Right lung (tissue), 5 donors: ENCODE measurements around the gene COL6A1. TPM values are rescaled to one million over a fixed set of nuclear protein-coding genes. Genes with fewer than 3 reads are reported as not detected.
"Not testable (repeated sequence)": the region's sequence is repeated elsewhere in the genome, so short reads cannot be mapped to it uniquely, and the experiment has no call there.

Source experiments
- DNase-seq, 2 donors: peaks; one replicate each; pipeline ENCODE4 v3.0.0-alpha.2; 2013
- polyA plus RNA-seq, 5 donors: library from polyadenylated mRNA; unstranded; fragments of 120-200 nt; gene quantifications; one replicate each; pipeline versions ENCODE4 v1.2.1 to v1.2.3, GENCODE V29; 2013; ENCODE audit warnings: inconsistent platforms in 1 of 5, low replicate concordance in 1 of 5; ENCODE audit not compliant: insufficient read length in 5 of 5, insufficient read depth in 1 of 5

Gene COL6A1
- polyA plus RNA-seq, 5 donors = 261 to 594 (median 343) TPM

DNA sequence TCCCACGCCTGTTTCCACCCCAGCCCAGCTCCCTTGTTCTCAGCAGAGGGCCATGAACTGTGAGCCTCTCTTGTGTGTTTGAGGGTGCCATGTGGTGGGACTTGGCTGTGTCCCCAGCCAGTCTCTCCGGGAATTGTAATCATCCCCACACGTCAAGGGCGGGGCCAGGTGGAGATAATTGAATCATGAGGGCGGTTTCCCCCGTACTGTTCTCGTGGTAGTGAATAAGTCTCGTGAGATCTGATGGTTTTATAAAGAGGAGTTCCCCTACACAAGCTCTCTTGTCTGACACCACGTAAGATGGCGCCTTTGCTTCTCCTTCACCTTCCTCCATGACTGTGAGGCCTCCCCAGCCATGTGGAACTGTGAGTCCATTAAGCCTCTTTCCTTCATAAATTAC, 59.1 kb downstream of the COL6A1 start:
- no peak for DNase-seq

DNA sequence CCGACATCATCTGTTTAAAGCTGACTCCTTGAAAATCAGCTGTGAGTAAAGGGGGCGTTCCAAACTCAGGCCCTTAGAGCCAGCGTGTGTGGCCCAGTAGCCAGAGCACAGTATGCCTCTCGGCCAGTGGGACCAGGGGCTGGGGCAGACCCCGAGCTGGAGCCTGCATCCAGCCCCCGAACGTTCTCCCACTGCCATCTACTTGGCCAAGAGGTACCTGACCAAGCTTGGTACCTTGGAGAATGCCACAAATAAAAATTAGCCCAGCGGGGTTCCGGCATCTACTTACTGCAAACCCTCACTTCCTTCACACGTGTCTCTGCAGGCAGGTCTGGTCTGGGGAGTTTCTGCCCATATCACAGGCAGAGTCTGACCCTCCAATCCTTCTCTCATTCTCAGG, 59.6 kb downstream of the COL6A1 start:
- no peak for DNase-seq

DNA sequence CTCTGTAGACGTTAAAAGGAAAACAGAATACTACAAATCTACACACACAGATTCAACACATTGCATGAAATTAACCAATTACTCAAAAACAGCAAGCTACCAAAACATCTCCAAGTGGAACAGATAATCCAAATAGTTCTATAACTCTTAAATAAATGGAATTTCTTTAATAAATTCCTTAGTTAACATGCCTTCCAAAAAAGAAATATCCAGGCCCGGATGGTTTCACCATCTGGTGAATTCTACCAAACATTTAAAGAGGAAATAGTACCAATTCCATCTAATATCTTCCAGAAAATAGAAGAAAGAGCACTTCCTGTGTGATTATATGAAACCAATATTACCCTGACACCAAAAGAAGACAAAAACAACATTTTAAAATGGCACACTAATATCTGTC, 63.6 kb downstream of the COL6A1 start:
- no peak for DNase-seq

GRCh38 chr21:46046471-46046870, 64.9 kb downstream of the COL6A1 start:
- DNase-seq = no peak

DNA sequence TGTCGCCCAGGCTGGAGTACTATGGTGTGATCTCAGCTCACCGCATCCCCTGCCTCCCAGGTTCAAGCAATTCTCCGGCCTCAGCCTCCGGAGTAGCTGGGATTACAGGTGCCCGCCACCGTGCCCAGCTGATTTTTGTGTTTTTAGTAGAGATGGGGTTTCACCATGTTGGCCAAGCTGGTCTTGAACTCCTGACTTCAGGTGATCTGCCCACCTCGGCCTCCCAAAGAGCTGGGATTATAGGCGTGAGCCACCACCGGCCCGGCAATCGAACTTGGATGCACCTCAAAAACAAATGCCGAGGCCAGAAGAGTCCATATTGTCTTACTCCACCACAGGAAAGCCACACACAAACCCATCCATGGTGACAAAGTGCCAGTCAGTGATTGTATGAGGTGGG, 65.3 kb downstream of the COL6A1 start:
- DNase-seq = not testable (repeated sequence)

GRCh38 chr21:46048926-46049889, 67.6 kb downstream of the COL6A1 start:
- peak; percentile 96 to 98 for DNase-seq

- DNase-seq = no peak
These were observed 68.5 kb downstream of the COL6A1 start for GRCh38 chr21:46049890-46050667.

DNA sequence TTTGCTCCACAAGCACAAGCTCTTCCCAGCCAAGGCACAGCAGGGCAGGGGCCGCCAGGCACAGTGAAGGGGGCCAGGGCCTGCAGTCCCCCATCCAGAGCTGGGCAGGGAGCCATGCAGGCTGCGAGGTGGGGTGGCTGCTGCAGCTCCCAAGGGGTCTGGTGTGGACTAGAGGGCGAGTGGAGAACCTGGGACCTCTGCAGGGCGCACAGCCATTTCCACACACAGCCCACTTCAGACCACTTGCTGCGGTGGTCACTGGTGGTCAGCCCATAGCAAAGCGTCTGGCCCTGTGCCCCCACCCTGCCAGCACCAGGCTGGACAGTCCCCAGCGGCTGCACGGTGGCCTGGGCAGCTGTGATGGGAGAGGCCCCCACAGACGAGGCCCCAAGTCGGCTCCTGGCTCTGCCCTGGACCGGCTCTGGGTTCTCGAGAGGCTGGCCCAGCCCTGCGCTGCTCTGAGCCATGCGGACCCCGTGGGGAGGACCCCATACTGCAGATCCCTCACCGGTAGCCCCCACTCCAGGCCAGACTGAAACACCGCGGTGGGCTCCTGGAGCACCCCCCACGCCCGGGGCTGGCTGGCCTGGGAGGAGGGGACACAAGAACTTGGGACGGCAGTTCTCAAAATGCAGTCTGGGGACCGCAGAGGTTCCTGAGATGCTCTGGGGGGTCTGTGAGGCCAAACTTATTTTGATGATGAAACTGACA, 69.3 kb downstream of the COL6A1 start:
- DNase-seq = no peak

DNA sequence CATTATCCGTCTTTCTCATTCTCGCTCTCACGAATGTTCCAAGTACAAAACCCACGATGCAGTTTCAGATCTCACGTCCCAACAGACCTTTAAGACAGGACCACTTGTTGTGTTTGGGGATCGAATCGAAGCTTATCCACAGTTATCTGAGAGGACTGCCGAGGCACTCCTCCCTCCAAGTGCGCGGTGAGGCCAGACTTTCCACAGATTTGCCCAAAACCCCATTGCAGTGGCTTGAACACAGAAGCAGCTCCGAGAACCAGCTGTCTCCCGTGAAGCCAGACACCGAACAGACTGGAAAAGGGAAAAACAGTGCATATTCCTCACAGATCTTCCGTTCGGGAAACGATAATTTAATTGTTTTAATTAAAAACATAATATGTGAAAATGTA, 69.8 kb downstream of the COL6A1 start:
- DNase-seq = no peak

- no peak for DNase-seq
These were observed 70.5 kb downstream of the COL6A1 start for GRCh38 chr21:46051821-46052675.

GRCh38 chr21:46052703-46053651, 71.4 kb downstream of the COL6A1 start:
- DNase-seq = no peak

- no peak for DNase-seq
These were observed 72.5 kb downstream of the COL6A1 start for GRCh38 chr21:46054031-46054430.

DNA sequence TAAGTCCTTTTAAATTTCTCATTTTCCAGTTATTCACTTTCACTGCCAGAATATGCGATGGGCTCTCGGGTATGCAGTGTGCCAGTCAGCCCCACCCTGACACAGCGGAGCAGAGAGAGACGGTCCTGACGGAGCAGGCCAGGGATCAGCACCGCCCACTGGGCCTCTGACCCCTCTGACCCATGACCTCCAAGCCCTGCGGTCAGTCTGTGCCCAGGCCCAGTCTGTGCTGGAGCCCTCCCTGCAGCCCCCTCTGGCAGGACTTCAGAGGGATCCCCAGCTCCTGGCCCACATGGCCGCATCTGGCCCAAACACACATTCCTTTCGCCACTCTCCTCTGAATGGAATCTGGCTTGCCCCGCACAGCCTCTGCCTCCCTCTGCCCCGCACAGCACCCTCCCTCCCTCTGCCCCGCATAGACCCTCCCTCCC, 72.9 kb downstream of the COL6A1 start:
- DNase-seq = no peak

Other genes with a start within 250 kb of the COL6A1 start
- 100 to 1,000 TPM; 330 to 702 (median 390) TPM for gene COL6A2, start 116.3 kb downstream of the COL6A1 start, polyA plus RNA-seq
- 1 to 10 TPM; 1.2 to 2.4 (median 1.8) TPM for gene FTCD, start 173.8 kb downstream of the COL6A1 start, polyA plus RNA-seq
- 10 to 100 TPM in 3 of 5 donors, 1 to 10 TPM in 2; 7.7 to 18.6 (median 11.1) TPM for gene SPATC1L, start 202.7 kb downstream of the COL6A1 start, polyA plus RNA-seq
- 10 to 100 TPM; 27.5 to 57.9 (median 44.3) TPM for gene LSS, start 247.0 kb downstream of the COL6A1 start, polyA plus RNA-seq